GM12878 (cell line): Measurements from ENCODE around the gene ATP6V0D1. TPM values are rescaled to one million over a fixed set of nuclear protein-coding genes. Genes with fewer than 3 reads are reported as not detected.

Experiments
- ATAC-seq: fragments of 200-7000 bp; cut with Tn5 transposase; 3 replicates; pipeline ENCODE4 v1.9.1; 2020; ENCODE audit warnings: mild to moderate bottlenecking, moderate library complexity
- BruUV-seq: library from RNA; stranded (reverse); fragments of 400-500 nt; replicated peaks from 2 replicates; lab custom pipeline; 2021; lab: Mats Ljungman, UMichigan
- CTCF ChIA-PET: fragments of 300-600 bp; sonication (Branson Sonifier 250); formaldehyde crosslinking; extraction: SDS; loops from one replicate; lab custom pipeline; 2021; ENCODE audit warnings: inconsistent platforms; lab: Yijun Ruan, JAX
- POLR2A ChIA-PET: fragments of 350-600 bp; formaldehyde crosslinking; extraction: SDS; loops from one replicate; lab custom pipeline; 2021; ENCODE audit warnings: inconsistent platforms; lab: Charles Lee
- RAD21 ChIA-PET: fragments of 300-600 bp; sonication (Branson Sonifier 250); formaldehyde crosslinking; loops from one replicate; lab custom pipeline; 2023; ENCODE audit warnings: antibody characterized with exemption; ENCODE audit not compliant: unreplicated experiment; lab: Charles Lee
- SMC1A ChIA-PET: fragments of 300-600 bp; sonication (Branson Sonifier 250); formaldehyde crosslinking; loops from one replicate; lab custom pipeline; 2023; ENCODE audit not compliant: unreplicated experiment, uncharacterized antibody; lab: Charles Lee
- DNase-seq: peaks from one replicate; pipeline ENCODE4 v3.0.0-alpha.2; 2011; ENCODE audit warnings: low read depth, low spot score
- FAIRE-seq: peaks from 3 replicates; lab custom pipeline; 2011; peaks lifted over from hg19 to GRCh38; lab: Jason Lieb, UNC
- H2AFZ ChIP-seq: 2 replicates; pipeline ENCODE4 v1.6.0; 2011; ENCODE audit warnings: low read depth, low read length, control low read depth; ENCODE audit not compliant: control insufficient read depth
- H3K27ac ChIP-seq: 2 replicates; pipeline ENCODE4 v1.5.1; 2011; ENCODE audit warnings: control low read depth; ENCODE audit not compliant: control insufficient read depth, insufficient read depth
- H3K27me3 ChIP-seq, 2 experiments: replicated peaks in 1 of 2; 2 replicates each; pipeline versions ENCODE4 v1.6.0 to v1.6.1; 2011; ENCODE audit warnings: low read length in 1 of 2; ENCODE audit not compliant: control insufficient read depth in 2 of 2, insufficient read depth in 2 of 2
- H3K36me3 ChIP-seq, 2 experiments: 2 replicates each; pipeline ENCODE4 v1.5.1; 2011; ENCODE audit warnings: low read length in 1 of 2; ENCODE audit not compliant: control insufficient read depth in 2 of 2, insufficient read depth in 2 of 2
- H3K4me1 ChIP-seq: 2 replicates; pipeline ENCODE4 v1.6.1; 2011; ENCODE audit warnings: mild to moderate bottlenecking, low read length, moderate library complexity, mixed read lengths; ENCODE audit not compliant: control insufficient read depth, insufficient read depth
- H3K4me2 ChIP-seq: 2 replicates; pipeline ENCODE4 v1.6.0; 2011; ENCODE audit warnings: control low read depth; ENCODE audit not compliant: control insufficient read depth, insufficient read depth
- H3K4me3 ChIP-seq: fragments of 200-600 bp; sonication (generic); 2 replicates; pipeline ENCODE4 v1.5.1; 2016
- H3K79me2 ChIP-seq: 2 replicates; pipeline ENCODE4 v1.6.0; 2011; ENCODE audit warnings: low read length; ENCODE audit not compliant: control insufficient read depth, insufficient read depth
- H3K9ac ChIP-seq: 2 replicates; pipeline ENCODE4 v1.8.0; 2011; ENCODE audit warnings: low read length, control low read depth, mixed read lengths; ENCODE audit not compliant: control insufficient read depth, insufficient read depth
- H3K9me3 ChIP-seq: replicated peaks from 3 replicates; pipeline ENCODE4 v1.5.1; 2011; ENCODE audit warnings: mild to moderate bottlenecking, low read length; ENCODE audit not compliant: control insufficient read depth, insufficient read depth
- H4K20me1 ChIP-seq: 2 replicates; pipeline ENCODE4 v1.6.0; 2011; ENCODE audit not compliant: control insufficient read depth, insufficient read depth
- BACH1 ChIP-seq: fragments of 450-650 bp; IDR thresholded peaks from 2 replicates; pipeline ENCODE4 v1.6.1; 2017; ENCODE audit warnings: mild to moderate bottlenecking, borderline replicate concordance
- CHD1 ChIP-seq: IDR thresholded peaks from 2 replicates; pipeline ENCODE4 v1.6.1; 2012; ENCODE audit warnings: low read depth, low read length, improper control_type of control experiment
- CREB1 ChIP-seq: IDR thresholded peaks from 2 replicates; pipeline ENCODE4 v1.6.1; 2012; ENCODE audit warnings: low read depth, mild to moderate bottlenecking, inconsistent platforms
- E4F1 ChIP-seq: fragments of 450-650 bp; IDR thresholded peaks from 2 replicates; pipeline ENCODE4 v1.6.1; 2018; ENCODE audit warnings: borderline replicate concordance, mild to moderate bottlenecking; ENCODE audit not compliant: partially characterized antibody
- FOXM1 ChIP-seq: IDR thresholded peaks from 2 replicates; pipeline ENCODE4 v1.6.1; 2012; ENCODE audit warnings: low read depth, mild to moderate bottlenecking, inconsistent platforms, low read length, moderate library complexity
- HSF1 ChIP-seq: fragments of 150-350 bp; IDR thresholded peaks from 2 replicates; pipeline ENCODE4 v1.6.1; 2014; ENCODE audit warnings: mild to moderate bottlenecking, low read depth, low read length
- KLF5 ChIP-seq: fragments of 450-650 bp; IDR thresholded peaks from 2 replicates; pipeline ENCODE4 v1.6.1; 2014; ENCODE audit warnings: mild to moderate bottlenecking; ENCODE audit not compliant: partially characterized antibody
- MXI1 ChIP-seq: fragments of 150-350 bp; IDR thresholded peaks from 2 replicates; pipeline ENCODE4 v1.6.1; 2011; ENCODE audit warnings: low read depth, mild to moderate bottlenecking, inconsistent platforms, low read length, improper control_type of control experiment
- NFIC ChIP-seq: IDR thresholded peaks from 2 replicates; pipeline ENCODE4 v1.6.1; 2012; ENCODE audit warnings: low read depth, mild to moderate bottlenecking, inconsistent platforms, low read length, moderate library complexity
- NFYA ChIP-seq: IDR thresholded peaks from 2 replicates; pipeline ENCODE4 v1.6.1; 2011; ENCODE audit warnings: low read depth, mild to moderate bottlenecking, low read length, improper control_type of control experiment, borderline replicate concordance
- SMC3 ChIP-seq: IDR thresholded peaks from 2 replicates; pipeline ENCODE4 v1.6.1; 2011; ENCODE audit warnings: low read length, improper control_type of control experiment, borderline replicate concordance
- STAT3 ChIP-seq: IDR thresholded peaks from 2 replicates; pipeline ENCODE4 v1.6.1; 2011; ENCODE audit warnings: low read depth, low read length, improper control_type of control experiment
- SUPT20H ChIP-seq: IDR thresholded peaks from 2 replicates; pipeline ENCODE4 v1.6.1; 2011; ENCODE audit warnings: low read depth, mild to moderate bottlenecking, low read length, moderate library complexity, borderline replicate concordance; ENCODE audit not compliant: control insufficient read depth
- ZNF24 ChIP-seq: fragments of 450-650 bp; IDR thresholded peaks from 2 replicates; pipeline ENCODE4 v1.6.1; 2017; ENCODE audit warnings: antibody characterized with exemption, mild to moderate bottlenecking
- WGBS: methylation state at CpG from one replicate; pipeline ENCODE4 v1.1.6; 2016; ENCODE audit warnings: low lambda C conversion rate; ENCODE audit not compliant: insufficient replicate concordance, insufficient coverage; ENCODE audit errors: missing lambda C conversion rate; 5-methylcytosine and 5-hydroxymethylcytosine counted together
- in situ Hi-C: fragments of 300-500 bp; cut with MboI; formaldehyde crosslinking; loops from 9 replicates; pipeline ENCODE4 v1.14.3; 2018; ENCODE audit warnings: mixed read lengths
- intact Hi-C: fragments of 100-400 bp; cut with micrococcal nuclease; formaldehyde crosslinking; loops from one replicate; pipeline ENCODE4 v1.14.2; 2022; ENCODE audit not compliant: unreplicated experiment
- polyA plus RNA-seq, 11 experiments: library from polyadenylated mRNA; depleted of rRNA in 4 of 11; unstranded in 6 of 11; stranded (reverse) in 5 of 11; fragments of >200 nt; fragmentation: Nextera tagmentation in 4 of 11; fragmentation: Illumina TruSeq in 1 of 11; extraction: Ambion mirVana in 4 of 11; extraction: Trizol in 1 of 11; gene quantifications; 1 replicate in 1 of 11; 2 replicates in 10 of 11; pipeline versions ENCODE4 v1.2.1 to v1.2.3, GENCODE V29; 2011 to 2016; ENCODE audit warnings: inconsistent platforms in 2 of 11, missing spikeins in 2 of 11, low read depth in 1 of 11
- total RNA-seq, 4 experiments: library from RNA; depleted of rRNA in 3 of 4; stranded (reverse); fragments of >200 nt in 3 of 4; fragmentation: Illumina TruSeq in 1 of 4; extraction: Trizol in 1 of 4; gene quantifications; 2 replicates each; pipeline versions ENCODE4 v1.2.1 to v1.2.3, GENCODE V29; 2013 to 2021
- TF ChIP-seq, protein P1 (sequence below): IDR thresholded peaks from 2 replicates; pipeline ENCODE4 v1.6.1; 2011; ENCODE audit warnings: mild to moderate bottlenecking, low read depth, low read length, moderate library complexity; ENCODE audit not compliant: insufficient replicate concordance

Gene ATP6V0D1
- total and polyA plus RNA-seq, 10 of the 15 experiments (the other 5 are each of a cell fraction or from before 2014, with no cell fraction given): 28.1 to 141 (median 70.3) TPM

GRCh38 chr16:67424261-67424615 is 56.7 kb downstream of the ATP6V0D1 start (continued):
- TF ChIP-seq CHD1: no peak
- no peak for TF ChIP-seq SMC3
- no peak for TF ChIP-seq FOXM1
- no peak for TF ChIP-seq STAT3
- no peak for TF ChIP-seq BACH1
- TF ChIP-seq CREB1: no peak
- no peak for TF ChIP-seq ZNF24

DNA sequence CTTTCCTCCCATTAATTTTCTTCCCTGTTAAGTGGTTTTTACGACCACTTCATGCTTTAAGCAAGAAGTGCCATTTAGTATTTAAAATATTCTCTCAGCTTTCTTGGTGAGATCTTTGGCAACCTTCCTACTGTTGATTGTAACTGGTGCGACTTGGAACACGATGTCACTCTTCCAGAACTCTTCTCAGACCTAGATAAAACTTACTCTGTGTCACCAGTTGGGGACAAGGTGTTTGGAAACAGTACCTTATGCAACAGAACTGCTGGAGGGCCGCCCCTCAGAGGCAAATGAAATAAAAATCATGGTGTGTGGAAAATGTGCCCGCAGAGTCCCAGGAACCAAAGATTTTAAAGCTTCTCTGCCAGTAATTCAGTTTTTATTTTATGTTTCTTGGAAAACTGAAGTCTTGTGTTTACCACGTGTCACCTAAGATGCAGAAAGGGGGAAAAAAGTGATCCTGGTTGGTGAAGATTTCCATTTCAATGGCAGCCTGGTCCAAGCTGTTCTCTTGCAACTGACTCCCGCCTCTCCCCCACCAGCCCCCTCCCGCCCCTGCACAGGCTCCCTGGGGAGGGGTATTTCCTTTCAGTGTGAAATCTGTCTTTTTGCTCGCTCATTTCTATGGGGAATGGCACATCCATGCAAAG is 57.2 kb downstream of the ATP6V0D1 start:
- ChIA-PET SMC1A (interaction anchor here (1.2 kb wide), 1 partner anchor 24 kb away, joined by 3 read pairs; no protein-coding TSS in a partner anchor), RAD21 (interaction anchor here (1.2 to 1.4 kb wide), 2 partner anchors 24 to 27 kb away, joined by 3 read pairs; no protein-coding TSS in a partner anchor)
- Histone ChIP-seq H3K4me1 (no peaks in the 10 kb centered on the region), H4K20me1 (0 out of 2 replicates have a peak, but pooled peaks cover 2% of the 10 kb centered on the region), H3K4me3 (no peak overlapping the region), H3K36me3 (no peaks in the 10 kb centered on the region), H3K9ac (no peak overlapping the region)
- 19% methylated on average over 8 of the region's 9 CpGs for WGBS
- TF ChIP-seq MXI1 (no peak), STAT3 (no peak), E4F1 (no peak), SUPT20H (no peak), HSF1 (no peak), NFIC (no peak), KLF5 (no peak), NFYA (no peak)
- TF ChIP-seq, protein P1, sequence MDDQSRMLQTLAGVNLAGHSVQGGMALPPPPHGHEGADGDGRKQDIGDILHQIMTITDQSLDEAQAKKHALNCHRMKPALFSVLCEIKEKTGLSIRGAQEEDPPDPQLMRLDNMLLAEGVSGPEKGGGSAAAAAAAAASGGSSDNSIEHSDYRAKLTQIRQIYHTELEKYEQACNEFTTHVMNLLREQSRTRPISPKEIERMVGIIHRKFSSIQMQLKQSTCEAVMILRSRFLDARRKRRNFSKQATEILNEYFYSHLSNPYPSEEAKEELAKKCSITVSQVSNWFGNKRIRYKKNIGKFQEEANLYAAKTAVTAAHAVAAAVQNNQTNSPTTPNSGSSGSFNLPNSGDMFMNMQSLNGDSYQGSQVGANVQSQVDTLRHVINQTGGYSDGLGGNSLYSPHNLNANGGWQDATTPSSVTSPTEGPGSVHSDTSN: no peak
- TF ChIP-seq, all 136 proteins: peak for 0
- H2AFZ ChIP-seq: no peak overlapping the region
- no peaks in the 10 kb centered on the region for H3K9me3 ChIP-seq
- ChIA-PET POLR2A (no interaction called here), CTCF (interaction anchor here (1.7 to 5.6 kb wide), 2 partner anchors 22 to 44 kb away, joined by 4 to 84 read pairs; no protein-coding TSS in a partner anchor)
- ATAC-seq (no peak), DNase-seq (no peak), FAIRE-seq (no peak)
- peaks cover 2 to 4% of the 10 kb centered on the region in 2 experiments; a peak in 3 of 4 replicates for H3K27me3 ChIP-seq
- in situ Hi-C loops: loop anchor here (25.0 kb wide), 1 partner anchor 436 kb away; the partner anchor contains the start of gene CES4A
- H3K4me2 ChIP-seq: no peak overlapping the region
- no peaks in the 10 kb centered on the region for H3K79me2 ChIP-seq
- H3K27ac ChIP-seq: no peak overlapping the region
- intact Hi-C loops: no loop called here
- BruUV-seq: no TSS peak
